Measurements from ENCODE around the gene AFM. TPM values are rescaled to one million over a fixed set of nuclear protein-coding genes. Genes with fewer than 3 reads are reported as not detected.

The AFM gene
- total and polyA plus RNA-seq, 2 of the 13 experiments (the other 11 are each of a cell fraction or from before 2014, with no cell fraction given), result 0.13 to 1.8 TPM

- 0% methylated on average over 1 of the region's 1 CpG for WGBS (ENCODE audit: low lambda C conversion rate)
- H3K27me3 ChIP-seq (ENCODE audit: control insufficient read depth in 1 of 2, insufficient read depth in 2 of 2, low read length in 2 of 2), result no peaks in the 10 kb centered on the region
- BruUV-seq (replicated peaks), result TSS peak; percentile 96
- peaks cover 96% of the 10 kb centered on the region for H3K4me1 ChIP-seq (ENCODE audit: insufficient read depth, low read length)
- FAIRE-seq (no peak), ATAC-seq (no peak), DNase-seq (ENCODE audit: low spot score) (no peak)
- peak overlapping the region; percentile 80 for H3K4me2 ChIP-seq (ENCODE audit: low read depth, low read length)
- in situ Hi-C loops (cut with HindIII; ENCODE audit: extremely low pct_ligation_motif_present, low pct_unique_long_range_greater_than_20kb), result no loop called here
- H3K9me3 ChIP-seq (ENCODE audit: low read length), result no peaks in the 10 kb centered on the region
- ChIA-PET POLR2A (interaction anchor here (1.1 to 6.3 kb wide), 14 partner anchors 11 to 91 kb away, joined by 3 to 85 read pairs (median 14); partner anchors contain the start of gene ALB), CTCF (ENCODE audit: low intra/inter-chr PET ratio, low total read pairs) (interaction anchor here (1.7 kb wide), 1 partner anchor 14 kb away, joined by 5 read pairs; no protein-coding TSS in a partner anchor)
- intact Hi-C loops (cut with micrococcal nuclease; ENCODE audit: unreplicated experiment), result loop anchor here (1.0 to 10.0 kb wide), 4 partner anchors 8 to 177 kb away; partner anchors contain the start of gene ANKRD17
- no peaks in the 10 kb centered on the region for H3K36me3 ChIP-seq (replicated peaks in 1 of 2; ENCODE audit: control insufficient read depth in 1 of 2, insufficient read depth in 2 of 2, low read length in 2 of 2)
- peaks cover 38% of the 10 kb centered on the region for H3K79me2 ChIP-seq (ENCODE audit: insufficient read depth, low read length)
- H4K20me1 ChIP-seq (ENCODE audit: insufficient read depth, low read length), result no peaks in the 10 kb centered on the region
- no peak overlapping the region for H2AFZ ChIP-seq (ENCODE audit: low read length)
- H3K4me3 ChIP-seq (replicated peaks in 1 of 3; ENCODE audit: insufficient read depth in 1 of 3, low read depth in 2 of 3, low read length in 3 of 3), result peak overlapping the region; percentile 5 to 42 (median 17); a peak in 1 of 6 replicates
- H3K9ac ChIP-seq (ENCODE audit: insufficient read depth, low read depth, low read length), result peak overlapping the region; percentile 71
- peak overlapping the region; percentile 98 for H3K27ac ChIP-seq (ENCODE audit: extremely low read length, insufficient read depth, low read length)
- TF ChIP-seq REPIN1 (CRISPR knock-in tag; IDR thresholded peaks at IDR 0.05; ENCODE audit: borderline replicate concordance, low read depth), result no peak
- TF ChIP-seq TGIF2 (CRISPR knock-in tag; IDR thresholded peaks at IDR 0.05), result no peak
- no peak for TF ChIP-seq HIC2 (CRISPR knock-in tag; IDR thresholded peaks at IDR 0.05; ENCODE audit: low read depth)
- TF ChIP-seq RNF219 (CRISPR knock-in tag; IDR thresholded peaks at IDR 0.05), result 0 out of 2 replicates have a peak, but pooled peaks have one; percentile 53
- no peak for TF ChIP-seq ZNF629 (CRISPR knock-in tag; conservative IDR thresholded peaks at IDR 0.05)
- TF ChIP-seq ZNF556 (CRISPR knock-in tag; IDR thresholded peaks at IDR 0.05; ENCODE audit: borderline replicate concordance), result no peak
- peak; percentile 60; the same call in 1 of the 2 replicates for TF ChIP-seq CHD4 (IDR thresholded peaks at IDR 0.05; ENCODE audit: borderline replicate concordance, low read length)
- TF ChIP-seq RBFOX2 (IDR thresholded peaks at IDR 0.05; ENCODE audit: low read depth, low read length), result peak; percentile 79
- TF ChIP-seq AGO2 (optimal IDR thresholded peaks at IDR 0.05; ENCODE audit: low read depth, low read length), result peak; percentile 33
Measured at GRCh38 chr4:73431813-73432168, 49.8 kb upstream of the AFM start.
